A673 (cell line): Measurements from ENCODE around the gene TTC28. TPM values are rescaled to one million over a fixed set of nuclear protein-coding genes. Genes with fewer than 3 reads are reported as not detected.

Experiments
- BruUV-seq: library from RNA; stranded (reverse); fragments of 400-500 nt; replicated peaks from 2 replicates; lab custom pipeline; 2021; lab: Mats Ljungman, UMichigan
- CTCF ChIA-PET: fragments of 300-600 bp; sonication (Branson Sonifier 250); formaldehyde crosslinking; loops from one replicate; lab custom pipeline; 2022; ENCODE audit warnings: antibody characterized with exemption; lab: Charles Lee
- POLR2A ChIA-PET: fragments of 300-600 bp; sonication (Branson Sonifier 250); formaldehyde crosslinking; loops from one replicate; lab custom pipeline; 2022; ENCODE audit warnings: antibody characterized with exemption; ENCODE audit not compliant: low non-redundant PET; lab: Charles Lee
- DNase-seq: peaks from one replicate; pipeline ENCODE4 v3.0.0-alpha.2; 2015; ENCODE audit warnings: low spot score
- H3K27ac ChIP-seq: fragments of 200-600 bp; sonication (generic); 2 replicates; pipeline ENCODE4 v1.5.1; 2016; ENCODE audit warnings: mixed run types, low read depth, mild to moderate bottlenecking, mixed read lengths, antibody characterized with exemption, low read length; ENCODE audit not compliant: poor library complexity, severe bottlenecking
- H3K27me3 ChIP-seq: fragments of 200-600 bp; sonication (generic); replicated peaks from 2 replicates; pipeline ENCODE4 v1.6.1; 2017; ENCODE audit warnings: mixed run types, low read depth, mild to moderate bottlenecking, mixed read lengths, antibody characterized with exemption, low read length; ENCODE audit not compliant: insufficient read depth, poor library complexity
- H3K36me3 ChIP-seq: fragments of 200-600 bp; sonication (generic); 2 replicates; pipeline ENCODE4 v1.6.1; 2016; ENCODE audit warnings: mixed run types, mild to moderate bottlenecking, mixed read lengths, antibody characterized with exemption, low read length; ENCODE audit not compliant: insufficient read depth, poor library complexity, severe bottlenecking
- H3K4me1 ChIP-seq: fragments of 200-600 bp; sonication (generic); 2 replicates; pipeline ENCODE4 v1.6.1; 2017; ENCODE audit warnings: mixed run types, mild to moderate bottlenecking, mixed read lengths, antibody characterized with exemption, low read length; ENCODE audit not compliant: insufficient read depth, poor library complexity, severe bottlenecking
- H3K4me3 ChIP-seq: fragments of 200-600 bp; sonication (generic); 2 replicates; pipeline ENCODE4 v1.5.1; 2016; ENCODE audit warnings: low read depth, mixed run types, mild to moderate bottlenecking, mixed read lengths, low read length; ENCODE audit not compliant: poor library complexity, severe bottlenecking
- H3K9me3 ChIP-seq: fragments of 200-600 bp; sonication (generic); 2 replicates; pipeline ENCODE4 v1.6.1; 2016; ENCODE audit warnings: mixed run types, low read depth, mild to moderate bottlenecking, mixed read lengths, antibody characterized with exemption, low read length; ENCODE audit not compliant: poor library complexity, severe bottlenecking
- EZH2 ChIP-seq: fragments of 200-600 bp; sonication (generic); IDR thresholded peaks from 2 replicates; pipeline ENCODE4 v1.6.1; 2017; ENCODE audit warnings: borderline replicate concordance, low read depth, mild to moderate bottlenecking, mixed read lengths, antibody characterized with exemption, low read length; ENCODE audit not compliant: poor library complexity, severe bottlenecking
- intact Hi-C: fragments of 100-400 bp; cut with micrococcal nuclease; formaldehyde crosslinking; loops from one replicate; pipeline ENCODE4 v1.10.0; 2022; ENCODE audit not compliant: unreplicated experiment
- total RNA-seq: library from RNA; stranded (reverse); gene quantifications from 2 replicates; pipeline ENCODE4 v1.2.3, GENCODE V29; 2021
- TF ChIP-seq, protein P1 (sequence below): fragments of 300-800, 200-600 bp; sonication (generic); conservative IDR thresholded peaks from 2 replicates; pipeline ENCODE4 v1.5.1; 2017; ENCODE audit warnings: low read depth, mild to moderate bottlenecking, antibody characterized with exemption, low read length, moderate library complexity, mixed read lengths

TTC28 gene
- total RNA-seq, 1 experiment from 2014 or later = 48.7 TPM

DNA sequence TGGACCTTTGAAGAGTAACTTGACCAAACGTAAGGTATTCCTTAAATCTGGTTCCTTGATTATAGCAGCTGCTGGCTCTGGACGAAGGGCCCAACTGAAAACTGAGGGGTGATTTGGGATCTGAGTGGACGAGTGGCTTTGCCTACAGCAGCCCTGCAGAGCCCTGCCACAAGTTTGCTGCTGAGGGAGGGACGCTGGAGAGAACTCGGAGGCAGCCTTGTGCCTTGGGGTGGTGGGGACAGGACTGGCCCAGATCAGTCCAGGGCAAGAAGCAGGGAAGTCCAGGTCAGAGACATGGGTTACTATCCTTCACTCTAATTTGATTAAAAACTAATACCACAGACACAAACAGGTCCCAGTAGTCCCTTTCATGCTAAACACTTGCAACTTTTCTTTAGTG is 671.0 kb downstream of the TTC28 start:
- TF ChIP-seq, protein P1, sequence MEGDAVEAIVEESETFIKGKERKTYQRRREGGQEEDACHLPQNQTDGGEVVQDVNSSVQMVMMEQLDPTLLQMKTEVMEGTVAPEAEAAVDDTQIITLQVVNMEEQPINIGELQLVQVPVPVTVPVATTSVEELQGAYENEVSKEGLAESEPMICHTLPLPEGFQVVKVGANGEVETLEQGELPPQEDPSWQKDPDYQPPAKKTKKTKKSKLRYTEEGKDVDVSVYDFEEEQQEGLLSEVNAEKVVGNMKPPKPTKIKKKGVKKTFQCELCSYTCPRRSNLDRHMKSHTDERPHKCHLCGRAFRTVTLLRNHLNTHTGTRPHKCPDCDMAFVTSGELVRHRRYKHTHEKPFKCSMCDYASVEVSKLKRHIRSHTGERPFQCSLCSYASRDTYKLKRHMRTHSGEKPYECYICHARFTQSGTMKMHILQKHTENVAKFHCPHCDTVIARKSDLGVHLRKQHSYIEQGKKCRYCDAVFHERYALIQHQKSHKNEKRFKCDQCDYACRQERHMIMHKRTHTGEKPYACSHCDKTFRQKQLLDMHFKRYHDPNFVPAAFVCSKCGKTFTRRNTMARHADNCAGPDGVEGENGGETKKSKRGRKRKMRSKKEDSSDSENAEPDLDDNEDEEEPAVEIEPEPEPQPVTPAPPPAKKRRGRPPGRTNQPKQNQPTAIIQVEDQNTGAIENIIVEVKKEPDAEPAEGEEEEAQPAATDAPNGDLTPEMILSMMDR = no peak
- TF ChIP-seq EZH2 = no peak
- H3K4me3 ChIP-seq = no peak overlapping the region
- intact Hi-C loops = loop anchor here (2.0 to 10.0 kb wide), 2 partner anchors 122 to 604 kb away; no protein-coding TSS in a partner anchor
- no peaks in the 10 kb centered on the region for H3K36me3 ChIP-seq
- H3K27me3 ChIP-seq = no peaks in the 10 kb centered on the region
- no TSS peak for BruUV-seq
- no peak for DNase-seq
- POLR2A ChIA-PET = no interaction called here
- H3K27ac ChIP-seq = no peak overlapping the region
- H3K9me3 ChIP-seq = no peaks in the 10 kb centered on the region
- H3K4me1 ChIP-seq = no peaks in the 10 kb centered on the region
- CTCF ChIA-PET = interaction anchor here (0.6 kb wide), 3 partner anchors 10 to 1645 kb away, joined by 4 to 14 read pairs (median 5); no protein-coding TSS in a partner anchor

DNA sequence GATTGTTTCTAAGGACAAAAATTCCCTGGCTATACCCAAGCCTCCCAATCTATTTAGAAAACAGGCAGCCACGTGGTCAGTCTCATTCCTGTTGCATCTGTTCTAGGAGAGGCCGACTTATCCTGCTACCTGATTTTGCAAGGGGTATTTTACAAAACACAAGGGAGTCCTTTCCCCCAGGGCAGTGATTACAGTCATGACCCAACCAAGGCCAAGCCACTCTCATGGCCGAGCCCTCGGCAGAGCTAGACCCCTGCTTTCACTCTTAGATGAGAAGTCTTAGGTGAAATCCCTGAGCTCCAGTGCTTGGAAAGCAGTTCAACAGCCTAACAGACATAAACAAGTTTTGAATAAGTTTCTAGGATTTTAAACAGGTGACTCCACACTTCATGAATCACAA is 671.6 kb downstream of the TTC28 start:
- POLR2A ChIA-PET = interaction anchor here (0.6 kb wide), 1 partner anchor 628 kb away, joined by 8 read pairs; no protein-coding TSS in a partner anchor
- BruUV-seq = no TSS peak
- intact Hi-C loops = loop anchor here (2.0 to 10.0 kb wide), 2 partner anchors 121 to 603 kb away; no protein-coding TSS in a partner anchor

DNA sequence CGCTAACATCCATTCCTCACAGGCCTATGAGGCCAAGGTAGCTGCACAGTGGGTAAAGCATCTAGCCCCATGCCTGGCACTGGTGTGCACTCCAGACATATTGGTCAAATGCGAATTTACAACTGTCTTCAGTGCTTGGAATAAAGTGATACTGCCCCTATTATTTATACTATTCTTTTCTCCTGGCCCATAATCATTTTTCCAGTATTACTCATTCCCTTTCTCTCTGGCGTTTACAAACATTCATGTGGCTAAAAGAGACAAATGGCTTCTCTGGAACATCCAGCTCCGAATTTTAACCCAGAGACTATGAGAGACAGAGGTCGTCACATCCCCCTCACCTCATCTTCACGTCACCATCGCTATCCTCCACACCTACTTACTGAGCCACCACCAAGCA is 673.4 kb downstream of the TTC28 start:
- no peaks in the 10 kb centered on the region for H3K36me3 ChIP-seq
- POLR2A ChIA-PET = no interaction called here
- CTCF ChIA-PET = no interaction called here
- no peak for DNase-seq
- intact Hi-C loops = loop anchor here (10.0 kb wide), 1 partner anchor 601 kb away; no protein-coding TSS in a partner anchor
- no peaks in the 10 kb centered on the region for H3K4me1 ChIP-seq
- TF ChIP-seq, protein P1 = no peak
- no peak for TF ChIP-seq EZH2
- no peaks in the 10 kb centered on the region for H3K27me3 ChIP-seq
- no TSS peak for BruUV-seq
- no peak overlapping the region for H3K27ac ChIP-seq
- H3K4me3 ChIP-seq = no peak overlapping the region
- no peaks in the 10 kb centered on the region for H3K9me3 ChIP-seq

More for the DNA sequence above, 671.6 kb downstream of the TTC28 start:
- Histone ChIP-seq H3K27ac (no peak overlapping the region), H3K27me3 (no peaks in the 10 kb centered on the region), H3K9me3 (no peaks in the 10 kb centered on the region), H3K36me3 (no peaks in the 10 kb centered on the region), H3K4me3 (no peak overlapping the region), H3K4me1 (no peaks in the 10 kb centered on the region)
- TF ChIP-seq, protein P1 = no peak
- TF ChIP-seq EZH2 = no peak
- no peak for DNase-seq
- CTCF ChIA-PET = no interaction called here
